Measurements from ENCODE around the gene OR13C3.

GRCh38 chr9:104506565-104506964 lies 30.1 kb downstream of the OR13C3 start:
- TF ChIP-seq, protein P1, sequence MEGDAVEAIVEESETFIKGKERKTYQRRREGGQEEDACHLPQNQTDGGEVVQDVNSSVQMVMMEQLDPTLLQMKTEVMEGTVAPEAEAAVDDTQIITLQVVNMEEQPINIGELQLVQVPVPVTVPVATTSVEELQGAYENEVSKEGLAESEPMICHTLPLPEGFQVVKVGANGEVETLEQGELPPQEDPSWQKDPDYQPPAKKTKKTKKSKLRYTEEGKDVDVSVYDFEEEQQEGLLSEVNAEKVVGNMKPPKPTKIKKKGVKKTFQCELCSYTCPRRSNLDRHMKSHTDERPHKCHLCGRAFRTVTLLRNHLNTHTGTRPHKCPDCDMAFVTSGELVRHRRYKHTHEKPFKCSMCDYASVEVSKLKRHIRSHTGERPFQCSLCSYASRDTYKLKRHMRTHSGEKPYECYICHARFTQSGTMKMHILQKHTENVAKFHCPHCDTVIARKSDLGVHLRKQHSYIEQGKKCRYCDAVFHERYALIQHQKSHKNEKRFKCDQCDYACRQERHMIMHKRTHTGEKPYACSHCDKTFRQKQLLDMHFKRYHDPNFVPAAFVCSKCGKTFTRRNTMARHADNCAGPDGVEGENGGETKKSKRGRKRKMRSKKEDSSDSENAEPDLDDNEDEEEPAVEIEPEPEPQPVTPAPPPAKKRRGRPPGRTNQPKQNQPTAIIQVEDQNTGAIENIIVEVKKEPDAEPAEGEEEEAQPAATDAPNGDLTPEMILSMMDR (IDR thresholded peaks at IDR 0.05) = no peak
- TF ChIP-seq POLR2A (IDR thresholded peaks at IDR 0.05) (no peak), POLR2AphosphoS5 (IDR thresholded peaks at IDR 0.05; ENCODE audit: insufficient read depth in 1 of 2, low read depth in 1 of 2) (no peak)

Measured in vagina (tissue), 2 donors.